GM19193 (cell line): Measurements from ENCODE around the gene CAMSAP1.

ENCODE experiments used
- POLR2A ChIP-seq: IDR thresholded peaks from 4 replicates; pipeline ENCODE4 v1.6.1; 2011; ENCODE audit not compliant: insufficient read depth, insufficient read length; ENCODE audit errors: extremely low read depth

The CAMSAP1 gene

DNA sequence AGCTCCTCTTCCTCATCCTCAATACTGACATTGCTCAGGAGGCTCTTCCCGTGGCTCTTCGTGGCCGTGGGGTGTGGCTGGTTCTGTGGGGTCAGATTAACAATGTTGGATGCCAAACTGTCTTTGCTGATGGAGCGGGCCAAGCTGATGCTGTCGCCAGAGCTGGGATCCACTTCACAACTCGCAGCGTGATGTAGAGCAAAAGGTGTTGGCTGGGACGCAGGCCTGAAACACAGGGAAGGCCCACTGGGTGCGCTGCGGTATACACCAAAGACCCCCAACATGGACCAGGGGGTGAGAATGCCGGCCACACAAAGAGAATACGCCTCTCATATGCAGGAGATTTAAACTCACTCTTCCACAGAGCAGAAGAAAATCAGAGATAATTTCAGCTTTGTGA, 84.3 kb downstream of the CAMSAP1 start:
- no peak for TF ChIP-seq POLR2A

DNA sequence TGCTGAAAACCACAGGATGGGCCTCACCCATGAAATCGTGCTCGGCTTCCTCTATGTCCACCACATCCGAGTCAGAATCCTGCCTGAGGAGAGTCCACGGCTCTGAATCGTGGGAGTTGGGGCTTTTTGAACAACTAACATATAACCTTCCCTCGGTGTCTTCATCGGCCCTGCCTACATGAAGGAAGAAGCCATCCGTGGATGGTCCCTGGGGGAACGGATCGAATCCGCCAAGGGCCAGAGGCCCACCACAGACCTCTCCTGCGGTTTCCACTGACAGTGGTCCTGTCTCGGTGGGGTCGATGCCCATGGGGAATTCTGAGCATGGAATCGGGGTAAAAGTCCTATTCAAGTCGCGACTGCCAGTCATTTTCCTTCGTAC, 85.0 kb downstream of the CAMSAP1 start:
- no peak for TF ChIP-seq POLR2A

DNA sequence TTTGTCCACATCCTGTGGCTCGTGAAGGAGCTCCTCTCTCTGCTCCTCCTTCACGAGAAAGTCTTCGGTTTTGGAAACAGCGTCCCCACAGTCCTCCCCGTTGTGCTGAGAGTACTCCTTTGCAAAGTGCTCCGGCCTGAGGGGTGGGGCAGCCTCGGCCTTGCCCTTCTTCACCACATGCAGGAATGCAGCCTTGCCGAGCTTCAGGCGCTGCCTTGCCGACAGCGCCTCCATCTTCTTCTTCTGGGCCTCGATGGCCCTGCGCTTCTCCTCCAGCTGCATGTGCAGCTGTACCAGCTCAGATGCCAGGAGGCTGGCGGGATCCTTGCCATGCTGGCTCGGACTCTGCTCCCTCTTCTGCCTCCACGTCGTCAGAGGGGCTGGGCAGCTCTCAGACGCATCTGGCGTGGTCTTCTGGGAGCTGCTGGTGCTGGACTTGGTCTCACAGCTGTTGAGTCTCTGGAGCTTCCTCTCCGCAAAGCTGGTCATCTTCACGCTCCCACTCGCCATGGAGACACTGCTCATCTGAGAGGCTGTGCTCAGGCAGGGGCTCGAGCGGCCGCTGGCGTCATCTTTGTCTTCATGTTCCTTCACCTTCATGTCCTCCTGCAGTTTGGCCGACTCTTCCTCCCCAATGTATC, 85.5 kb downstream of the CAMSAP1 start:
- TF ChIP-seq POLR2A, result no peak

DNA sequence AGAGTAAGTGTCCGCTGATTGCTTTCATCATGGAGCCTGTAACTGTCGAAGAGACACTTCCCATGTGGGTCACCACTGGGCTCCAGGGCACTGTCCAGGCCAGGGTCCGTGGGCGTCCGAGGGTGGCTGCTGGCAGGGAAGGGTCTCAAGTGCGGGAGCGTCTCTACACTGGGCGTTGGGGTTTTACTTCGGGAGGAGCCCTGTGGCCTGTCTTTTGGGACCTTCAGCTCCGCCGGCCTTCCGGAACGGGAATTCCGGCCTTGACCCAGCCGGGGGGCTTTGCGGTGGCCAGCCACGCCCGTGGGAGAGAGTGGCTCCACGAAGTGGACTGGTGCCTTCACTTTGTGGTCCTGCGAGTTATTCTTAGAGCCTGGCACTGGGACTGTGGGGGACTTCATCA, 86.2 kb downstream of the CAMSAP1 start:
- no peak for TF ChIP-seq POLR2A

DNA sequence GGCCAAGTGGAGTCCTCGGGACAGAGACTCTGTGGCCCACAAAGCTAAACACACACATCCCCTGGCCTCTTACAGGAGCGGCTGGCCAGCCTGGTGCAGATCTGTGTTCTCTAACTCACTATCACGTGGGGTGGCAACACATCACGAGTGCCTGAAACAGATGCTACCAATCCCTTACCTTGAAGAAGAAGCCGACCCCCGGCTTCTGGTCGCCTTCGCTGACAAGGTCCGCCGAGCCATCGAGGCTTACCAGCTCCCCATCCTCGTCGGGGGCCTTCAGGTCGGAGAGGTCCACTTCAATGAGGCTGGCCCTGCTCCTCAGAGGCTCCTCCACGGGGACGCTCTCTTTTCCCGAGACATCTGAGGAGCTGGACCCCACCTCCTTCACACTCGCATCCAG, 86.7 kb downstream of the CAMSAP1 start:
- no peak for TF ChIP-seq POLR2A

DNA sequence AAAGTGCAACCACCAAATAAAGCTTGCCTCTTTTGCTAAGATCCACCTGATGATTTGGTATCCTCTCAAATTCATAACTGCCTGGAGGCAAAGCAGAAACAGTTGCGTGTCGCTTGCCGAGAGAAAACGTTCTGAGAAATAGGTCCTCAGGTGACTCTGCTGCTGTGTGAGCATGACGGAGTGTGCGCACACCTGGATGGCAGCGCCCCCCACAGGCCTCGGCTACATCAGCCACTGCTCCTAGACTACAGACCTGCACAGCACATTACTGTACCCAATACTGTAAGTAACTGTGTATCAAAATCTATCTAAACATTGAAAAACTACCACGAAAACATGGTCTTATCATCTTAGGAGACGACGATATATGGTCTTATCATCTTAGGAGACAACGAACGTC, 87.4 kb downstream of the CAMSAP1 start:
- no peak for TF ChIP-seq POLR2A

DNA sequence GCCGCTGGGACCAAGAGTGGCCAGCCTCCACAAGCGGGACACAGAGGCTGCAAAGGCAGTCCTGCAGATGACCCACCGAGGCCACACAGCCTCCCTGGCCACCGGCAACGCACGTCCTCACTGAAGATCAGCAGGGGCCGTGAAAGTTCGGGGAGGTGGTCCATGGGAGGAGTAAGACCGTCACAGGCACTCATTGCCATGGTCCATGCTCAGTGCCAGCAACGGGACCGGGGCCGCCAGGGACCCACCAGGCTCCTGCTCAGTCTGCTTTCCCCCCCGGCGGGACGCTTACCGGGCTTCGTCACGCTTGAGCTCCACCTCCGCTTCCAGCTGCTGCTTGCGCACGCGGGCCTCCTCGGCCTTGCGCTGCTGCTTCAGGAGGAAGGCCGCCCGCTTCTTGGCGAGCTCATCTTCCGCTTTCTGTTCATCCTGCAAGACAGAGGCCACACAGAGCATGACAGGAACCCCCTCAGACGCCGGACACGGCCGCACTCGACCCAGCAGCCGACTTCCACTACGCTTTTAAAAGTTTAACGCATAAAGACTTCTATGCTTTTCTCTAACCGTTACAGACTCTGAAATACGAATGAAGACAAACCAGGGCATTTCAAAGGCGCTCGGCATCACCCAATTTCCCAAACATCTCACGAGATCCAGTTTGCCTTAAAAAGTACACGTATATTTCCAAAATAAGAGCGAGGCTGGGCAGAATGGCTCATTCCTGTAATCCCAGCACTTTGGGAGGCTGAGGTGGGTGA, 88.4 kb downstream of the CAMSAP1 start:
- no peak for TF ChIP-seq POLR2A

DNA sequence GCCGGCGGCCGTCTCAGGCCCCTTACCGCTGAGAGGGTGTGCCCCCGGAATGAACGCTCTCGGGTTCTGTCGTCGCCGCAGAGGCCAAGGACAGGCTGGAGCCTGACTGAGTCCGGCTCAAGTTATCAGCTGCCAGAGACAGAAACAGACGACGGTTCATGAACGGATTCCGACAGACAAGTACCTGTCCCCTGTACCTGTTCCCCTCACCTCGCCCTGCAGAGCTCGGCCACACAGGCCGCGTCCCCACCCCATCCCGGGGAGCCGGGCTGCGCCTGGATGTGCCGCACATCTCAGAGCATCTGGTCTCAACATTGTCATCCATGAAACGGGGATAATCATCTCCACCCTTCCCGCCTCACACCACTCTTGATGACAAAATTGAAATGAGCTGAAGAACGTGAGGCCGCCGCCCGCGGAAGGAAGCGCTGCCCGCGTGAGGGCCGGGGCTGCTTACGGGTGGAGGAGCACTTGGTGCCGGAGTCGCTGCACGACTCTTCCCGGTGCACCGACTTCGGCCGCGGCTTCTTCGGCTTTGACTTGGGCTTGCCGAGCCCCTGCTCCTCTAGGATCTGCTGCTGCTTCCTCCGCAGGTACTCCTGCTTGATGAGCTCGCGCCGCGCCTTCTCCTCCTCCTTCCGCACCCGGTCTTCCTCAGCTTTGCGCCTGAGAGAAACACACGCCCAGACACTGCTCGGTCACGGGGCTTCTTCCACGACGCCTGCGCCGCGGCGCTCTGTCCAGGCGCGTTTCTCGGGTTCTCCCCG, 89.2 kb downstream of the CAMSAP1 start:
- TF ChIP-seq POLR2A, result no peak

DNA sequence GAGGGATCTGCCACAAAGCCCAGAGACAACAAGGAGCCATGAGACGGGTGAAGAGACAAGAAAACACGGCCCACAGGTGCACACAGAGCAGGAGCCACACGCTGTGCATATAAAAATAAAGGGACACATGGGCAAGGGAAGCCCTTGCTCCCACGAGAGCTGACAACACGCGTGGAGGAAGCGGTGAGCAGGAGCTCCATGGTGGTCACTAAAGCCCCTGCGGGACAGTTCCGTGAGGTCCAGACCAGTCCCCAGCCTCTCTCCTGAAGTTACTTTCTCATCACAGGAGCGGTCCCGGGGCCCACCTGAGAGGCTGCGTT, 90.7 kb downstream of the CAMSAP1 start:
- TF ChIP-seq POLR2A, result no peak

DNA sequence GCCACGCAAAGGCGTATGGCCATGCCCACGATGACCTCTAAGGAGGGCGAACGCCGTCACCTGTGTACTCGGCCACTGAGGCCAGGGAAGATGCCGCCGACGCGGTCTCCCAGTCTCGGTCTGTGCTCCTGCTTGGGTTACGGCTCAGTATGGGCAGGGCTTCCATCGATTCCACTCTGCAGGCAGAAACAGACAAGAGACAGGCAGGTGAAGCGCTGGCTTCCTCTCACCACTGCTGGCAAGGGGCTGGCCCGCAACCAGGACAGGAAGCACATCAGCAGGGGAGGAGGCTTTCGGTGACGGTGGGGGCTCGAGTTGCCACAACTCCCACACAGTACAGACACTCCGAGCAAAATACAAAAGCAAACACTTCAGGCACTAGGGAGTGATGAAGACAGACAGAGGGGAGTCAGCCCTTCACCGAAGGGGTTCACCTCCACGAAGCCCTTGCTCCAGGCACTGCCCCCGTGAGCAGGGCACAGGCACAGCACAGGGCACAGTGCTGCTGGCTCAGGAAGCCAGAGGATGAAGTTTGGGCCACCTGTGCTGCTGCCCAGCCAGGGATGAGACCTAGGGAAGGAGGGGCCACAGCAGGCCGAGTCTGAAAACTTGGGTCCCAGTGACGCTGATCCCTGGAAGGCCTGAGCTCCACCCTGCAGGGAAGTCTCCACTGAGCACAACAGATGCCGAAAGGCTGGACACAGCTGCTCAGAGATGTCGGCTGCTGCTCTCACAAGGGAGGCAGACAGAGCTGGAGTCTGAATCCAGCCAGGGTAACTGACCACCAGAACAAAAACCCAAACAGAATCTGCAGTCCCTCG, 91.3 kb downstream of the CAMSAP1 start:
- TF ChIP-seq POLR2A, result no peak

DNA sequence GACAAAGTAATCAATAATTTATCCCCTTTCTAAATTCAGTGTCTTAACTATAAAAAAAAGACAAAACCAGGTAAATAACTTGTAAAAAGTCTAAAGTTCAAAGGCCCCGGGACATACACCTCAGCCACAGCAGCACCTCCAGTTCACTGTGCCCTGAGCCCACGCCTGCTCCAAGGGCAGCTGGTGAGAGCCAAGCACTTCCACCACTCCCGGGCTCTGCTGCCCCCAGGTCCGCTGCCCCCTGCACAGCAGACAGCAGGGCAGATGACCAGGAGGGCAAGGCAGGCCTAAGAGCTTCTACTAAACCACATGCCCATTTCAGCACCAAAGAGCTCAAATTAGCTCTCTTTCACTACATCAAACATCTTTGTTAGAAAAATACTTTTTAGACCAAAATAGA, 91.9 kb downstream of the CAMSAP1 start:
- no peak for TF ChIP-seq POLR2A

DNA sequence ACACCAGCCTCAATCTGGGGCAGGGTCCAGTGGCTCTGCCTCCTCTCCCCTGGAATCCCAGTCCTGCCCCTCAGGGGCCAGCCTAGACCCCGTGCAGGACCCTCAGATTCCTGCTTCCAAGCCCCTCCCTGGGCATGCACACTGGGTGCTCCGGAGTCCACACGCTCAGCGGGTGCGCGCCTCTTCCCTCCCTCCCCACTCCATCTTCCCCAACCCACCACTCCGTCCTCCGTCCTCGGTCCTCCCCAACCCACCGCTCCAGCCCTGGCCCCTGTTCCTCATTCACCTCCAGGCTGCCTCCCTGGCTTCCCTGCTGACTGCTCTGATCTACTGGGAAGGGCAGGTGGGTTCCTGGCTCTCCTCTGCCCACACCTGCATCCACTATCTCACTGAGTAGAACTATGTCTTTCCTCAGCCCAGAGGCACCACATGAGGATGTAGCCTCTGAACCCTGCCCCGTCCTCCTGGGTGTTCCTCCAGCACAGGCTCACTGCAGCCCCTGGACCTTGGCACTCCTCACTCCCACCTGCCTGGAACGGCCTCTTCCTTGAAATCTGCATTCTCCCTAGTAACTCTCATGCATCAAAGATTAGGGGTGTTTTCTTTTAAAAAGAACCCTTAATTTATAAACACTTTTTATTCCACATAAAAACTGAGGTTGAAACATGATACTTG, 92.8 kb downstream of the CAMSAP1 start:
- no peak for TF ChIP-seq POLR2A

DNA sequence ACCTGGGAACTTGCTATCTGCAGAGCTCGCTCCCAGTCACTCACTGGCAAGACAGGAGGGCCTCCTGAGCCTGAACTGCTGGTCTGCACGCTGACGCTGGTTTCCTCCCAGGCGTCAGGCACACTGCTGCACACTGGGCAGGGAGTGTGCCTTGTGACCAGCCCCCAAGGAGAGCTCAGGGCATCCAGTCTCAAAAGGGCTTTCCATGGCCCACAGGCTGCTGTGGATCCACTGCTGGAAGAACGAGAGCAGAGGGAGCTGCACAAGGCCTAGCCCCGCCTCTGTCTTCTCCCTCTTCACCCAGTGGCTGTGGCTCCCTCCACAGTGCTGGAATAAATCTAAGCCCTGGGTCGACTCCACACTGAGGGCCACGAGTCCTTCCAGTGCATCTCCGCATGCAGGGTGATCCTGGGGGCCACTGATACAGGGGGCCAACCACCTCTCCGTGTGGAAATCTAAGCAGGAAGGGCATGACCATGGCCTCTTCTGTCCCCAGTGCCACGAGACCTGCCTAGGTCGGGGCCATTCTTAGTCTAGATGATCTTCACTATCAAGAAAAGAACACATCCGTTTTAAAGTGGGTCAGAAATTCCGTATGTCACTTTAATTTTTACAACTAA, 93.6 kb downstream of the CAMSAP1 start:
- TF ChIP-seq POLR2A, result no peak

DNA sequence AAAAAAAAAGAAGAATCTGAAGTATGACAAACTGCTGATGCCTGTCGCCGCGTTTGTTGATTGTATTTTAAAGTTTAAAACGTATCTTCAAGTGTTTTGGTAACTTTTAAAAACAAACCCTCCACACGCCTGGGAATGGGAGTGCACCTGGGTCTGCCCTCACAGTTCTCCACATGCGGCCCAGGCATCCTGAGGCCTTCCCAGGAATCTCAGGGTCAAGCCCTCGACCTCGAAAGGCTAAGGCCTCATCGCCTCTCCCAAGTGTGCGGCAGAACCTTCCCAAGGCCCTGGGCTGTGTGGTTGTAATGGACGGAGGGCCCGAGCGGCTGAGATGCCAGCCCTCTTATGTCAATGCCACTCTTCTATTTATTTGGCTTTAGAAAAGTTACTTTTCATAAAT, 94.4 kb downstream of the CAMSAP1 start:
- TF ChIP-seq POLR2A, result no peak
